GM23338 (cell line): ENCODE results near the gene R3HDM1. TPM values are rescaled to one million over a fixed set of nuclear protein-coding genes. Genes with fewer than 3 reads are reported as not detected.

ENCODE experiments used
- ATAC-seq: fragments of 200-7000 bp; cut with Tn5 transposase; 3 replicates; pipeline ENCODE4 v1.9.1; 2020
- DNase-seq: peaks from one replicate; pipeline ENCODE4 v3.0.0-alpha.2; 2015; ENCODE audit warnings: low spot score
- H2AFZ ChIP-seq: fragments of 200-600 bp; sonication (generic); 2 replicates; pipeline ENCODE4 v1.8.0; 2016; ENCODE audit warnings: antibody characterized with exemption, mild to moderate bottlenecking, moderate library complexity
- H3F3A ChIP-seq: fragments of 200-600 bp; sonication (generic); replicated peaks from 2 replicates; pipeline ENCODE4 v1.8.0; 2017; ENCODE audit warnings: antibody characterized with exemption, mixed run types, low read depth
- H3K27ac ChIP-seq: fragments of 200-600 bp; sonication (generic); 2 replicates; pipeline ENCODE4 v1.6.1; 2016; ENCODE audit warnings: low read depth
- H3K27me3 ChIP-seq: fragments of 200-600 bp; sonication (generic); 2 replicates; pipeline ENCODE4 v1.8.0; 2016; ENCODE audit warnings: mild to moderate bottlenecking, mixed run types, moderate library complexity; ENCODE audit not compliant: insufficient read depth
- H3K36me3 ChIP-seq: fragments of 200-600 bp; sonication (generic); 2 replicates; pipeline ENCODE4 v1.8.0; 2016; ENCODE audit warnings: mild to moderate bottlenecking; ENCODE audit not compliant: insufficient read depth
- H3K4me1 ChIP-seq: fragments of 200-600 bp; sonication (generic); 2 replicates; pipeline ENCODE4 v1.8.0; 2016; ENCODE audit warnings: mild to moderate bottlenecking, moderate library complexity; ENCODE audit not compliant: insufficient read depth
- H3K4me2 ChIP-seq: fragments of 200-600 bp; sonication (generic); 2 replicates; pipeline ENCODE4 v1.7.1; 2017; ENCODE audit warnings: mixed run types
- H3K4me3 ChIP-seq: fragments of 200-600 bp; sonication (generic); 2 replicates; pipeline ENCODE4 v1.6.1; 2016; ENCODE audit warnings: mixed run types
- H3K79me2 ChIP-seq: fragments of 200-600 bp; sonication (generic); replicated peaks from 2 replicates; pipeline ENCODE4 v1.8.0; 2017; ENCODE audit warnings: mild to moderate bottlenecking; ENCODE audit not compliant: insufficient read depth
- H3K9me2 ChIP-seq: fragments of 200-600 bp; sonication (generic); 2 replicates; pipeline ENCODE4 v1.8.0; 2017; ENCODE audit not compliant: insufficient read depth
- H4K20me1 ChIP-seq: fragments of 200-600 bp; sonication (generic); replicated peaks from 2 replicates; pipeline ENCODE4 v1.8.0; 2017; ENCODE audit warnings: mild to moderate bottlenecking; ENCODE audit not compliant: insufficient read depth
- H3K27ac Mint-ChIP-seq: 2 replicates; pipeline ENCODE4 v1.8.0; 2020; ENCODE audit warnings: inconsistent platforms, mild to moderate bottlenecking, moderate library complexity, mixed read lengths
- H3K27me3 Mint-ChIP-seq: 3 replicates; pipeline ENCODE4 v1.8.0; 2022; ENCODE audit warnings: low read depth, mild to moderate bottlenecking, moderate library complexity, mixed read lengths, inconsistent platforms; ENCODE audit not compliant: insufficient read depth, poor library complexity
- H3K36me3 Mint-ChIP-seq: 3 replicates; pipeline ENCODE4 v1.8.0; 2021; ENCODE audit warnings: low read depth, mild to moderate bottlenecking, inconsistent platforms, moderate library complexity, mixed read lengths
- H3K4me1 Mint-ChIP-seq: 3 replicates; pipeline ENCODE4 v1.8.0; 2020; ENCODE audit warnings: mild to moderate bottlenecking, inconsistent platforms, mixed read lengths
- H3K4me3 Mint-ChIP-seq: 3 replicates; pipeline ENCODE4 v1.8.0; 2021; ENCODE audit warnings: moderate library complexity, mild to moderate bottlenecking, inconsistent platforms, mixed read lengths
- H3K9me3 Mint-ChIP-seq: 3 replicates; pipeline ENCODE4 v1.8.0; 2020; ENCODE audit warnings: moderate library complexity, mild to moderate bottlenecking, inconsistent platforms, mixed read lengths
- ETS1 ChIP-seq: IDR thresholded peaks from 2 replicates; pipeline ENCODE4 v1.6.1; 2016; ENCODE audit warnings: antibody characterized with exemption
- EZH2 ChIP-seq: fragments of 200-600 bp; sonication (generic); IDR thresholded peaks from one replicate; pipeline ENCODE4 v1.8.0; 2017; ENCODE audit warnings: antibody characterized with exemption, mild to moderate bottlenecking, low read depth; ENCODE audit not compliant: unreplicated experiment
- JUNB ChIP-seq: IDR thresholded peaks from one replicate; pipeline ENCODE4 v1.6.1; 2016; ENCODE audit warnings: antibody characterized with exemption; ENCODE audit not compliant: unreplicated experiment
- POLR2AphosphoS5 ChIP-seq: IDR thresholded peaks from 2 replicates; pipeline ENCODE4 v1.6.1; 2016; ENCODE audit warnings: antibody characterized with exemption, low read depth
- REST ChIP-seq: IDR thresholded peaks from one replicate; pipeline ENCODE4 v1.6.1; 2018; ENCODE audit warnings: antibody characterized with exemption; ENCODE audit not compliant: unreplicated experiment
- polyA plus RNA-seq: library from polyadenylated mRNA; unstranded; fragments of >200 nt; fragmentation: Nextera tagmentation; extraction: Ambion mirVana; gene quantifications from 2 replicates; pipeline ENCODE4 v1.2.1, GENCODE V29; 2016
- total RNA-seq: library from RNA; depleted of rRNA; stranded (reverse); fragments of >200 nt; shearing (Covaris generic); gene quantifications from 2 replicates; pipeline ENCODE4 v1.2.3, GENCODE V29; 2014

Gene R3HDM1
- total and polyA plus RNA-seq, 2 experiments from 2014 or later = 63.1 to 88.8 TPM

GRCh38 chr2:135736546-135736945, 205.3 kb downstream of the R3HDM1 start (continued):
- TF ChIP-seq REST = no peak
- no peak for TF ChIP-seq ETS1

- H3K79me2 ChIP-seq = peaks cover 29% of the 10 kb centered on the region
- H3F3A ChIP-seq = peaks cover 3% of the 10 kb centered on the region; the same call in 1 of the 2 replicates
- Mint-ChIP-seq H3K27ac (no peak overlapping the region), H3K4me1 (peaks cover 14% of the 10 kb centered on the region), H3K36me3 (peaks cover 3% of the 10 kb centered on the region), H3K4me3 (no peak overlapping the region), H3K27me3 (peaks cover 3% of the 10 kb centered on the region), H3K9me3 (no peaks in the 10 kb centered on the region; the same call in 2 of the 3 replicates)
- no peak for TF ChIP-seq EZH2
- TF ChIP-seq ETS1 = no peak
- no peak for TF ChIP-seq JUNB
- no peak for TF ChIP-seq POLR2AphosphoS5
- no peak for TF ChIP-seq REST
- no peaks in the 10 kb centered on the region for H3K27me3 ChIP-seq
- H3K4me2 ChIP-seq = no peak overlapping the region
- H3K36me3 ChIP-seq = no peaks in the 10 kb centered on the region
- ATAC-seq (no peak), DNase-seq (no peak)
- H3K27ac ChIP-seq = no peak overlapping the region
- peaks cover 8% of the 10 kb centered on the region; the same call in 1 of the 2 replicates for H4K20me1 ChIP-seq
- no peak overlapping the region for H3K4me3 ChIP-seq
- H3K9me2 ChIP-seq = no peaks in the 10 kb centered on the region; the same call in 1 of the 2 replicates
- H2AFZ ChIP-seq = no peak overlapping the region
- peaks cover 12% of the 10 kb centered on the region for H3K4me1 ChIP-seq
These were observed 208.9 kb downstream of the R3HDM1 start for GRCh38 chr2:135740206-135740605.
